ENCODE results near the gene GAS2L1.
A peak's percentile ranks its signal among the peaks of the same experiment; 100 is the strongest.

Gene GAS2L1

GRCh38 chr22:29275819-29276565, 30.5 kb upstream of the GAS2L1 start:
- DNase-seq = no peak

- no peak for DNase-seq
Measured at GRCh38 chr22:29277927-29278326, 28.5 kb upstream of the GAS2L1 start.

GRCh38 chr22:29284196-29284595, 22.3 kb upstream of the GAS2L1 start:
- DNase-seq = no peak

GRCh38 chr22:29288837-29289236, 17.6 kb upstream of the GAS2L1 start:
- no peak for DNase-seq

DNA sequence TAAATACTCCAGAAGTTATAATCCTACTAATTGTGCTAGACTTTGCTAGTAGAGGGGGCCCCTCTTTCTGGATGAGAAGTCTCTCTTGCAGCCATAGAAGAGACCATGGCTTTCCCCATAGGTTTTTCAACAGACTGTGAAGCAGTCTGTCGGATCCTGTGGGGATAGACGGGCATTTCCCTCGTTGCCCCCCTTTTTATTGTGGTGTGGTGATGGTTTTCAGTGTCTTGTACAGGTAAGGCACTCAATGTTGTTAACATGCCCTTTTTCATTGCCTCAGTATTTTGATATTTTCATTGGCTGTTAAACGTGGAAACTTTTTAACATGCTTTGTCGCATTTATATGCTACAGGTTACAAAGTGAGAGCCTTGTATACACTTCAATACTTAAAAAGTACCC, 16.4 kb upstream of the GAS2L1 start:
- no peak for DNase-seq

GRCh38 chr22:29291215-29291614, 15.2 kb upstream of the GAS2L1 start:
- DNase-seq = no peak

GRCh38 chr22:29292379-29292778, 14.1 kb upstream of the GAS2L1 start:
- DNase-seq = no peak

DNA sequence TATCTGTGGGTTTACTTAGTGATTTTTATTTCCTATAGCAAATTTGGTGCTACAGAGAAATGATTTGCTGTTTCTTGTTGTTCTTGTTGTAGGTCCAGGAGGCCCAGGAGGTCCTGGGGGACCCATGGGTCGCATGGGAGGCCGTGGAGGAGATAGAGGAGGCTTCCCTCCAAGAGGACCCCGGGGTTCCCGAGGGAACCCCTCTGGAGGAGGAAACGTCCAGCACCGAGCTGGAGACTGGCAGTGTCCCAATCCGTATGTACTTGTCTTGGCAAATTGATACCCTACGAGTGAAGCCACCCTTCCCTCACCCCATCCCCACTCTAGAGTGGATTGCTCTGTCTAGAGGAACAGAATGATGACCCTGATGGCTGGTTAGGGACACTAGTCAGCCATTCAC, 7.8 kb upstream of the GAS2L1 start:
- no peak for DNase-seq

DNA sequence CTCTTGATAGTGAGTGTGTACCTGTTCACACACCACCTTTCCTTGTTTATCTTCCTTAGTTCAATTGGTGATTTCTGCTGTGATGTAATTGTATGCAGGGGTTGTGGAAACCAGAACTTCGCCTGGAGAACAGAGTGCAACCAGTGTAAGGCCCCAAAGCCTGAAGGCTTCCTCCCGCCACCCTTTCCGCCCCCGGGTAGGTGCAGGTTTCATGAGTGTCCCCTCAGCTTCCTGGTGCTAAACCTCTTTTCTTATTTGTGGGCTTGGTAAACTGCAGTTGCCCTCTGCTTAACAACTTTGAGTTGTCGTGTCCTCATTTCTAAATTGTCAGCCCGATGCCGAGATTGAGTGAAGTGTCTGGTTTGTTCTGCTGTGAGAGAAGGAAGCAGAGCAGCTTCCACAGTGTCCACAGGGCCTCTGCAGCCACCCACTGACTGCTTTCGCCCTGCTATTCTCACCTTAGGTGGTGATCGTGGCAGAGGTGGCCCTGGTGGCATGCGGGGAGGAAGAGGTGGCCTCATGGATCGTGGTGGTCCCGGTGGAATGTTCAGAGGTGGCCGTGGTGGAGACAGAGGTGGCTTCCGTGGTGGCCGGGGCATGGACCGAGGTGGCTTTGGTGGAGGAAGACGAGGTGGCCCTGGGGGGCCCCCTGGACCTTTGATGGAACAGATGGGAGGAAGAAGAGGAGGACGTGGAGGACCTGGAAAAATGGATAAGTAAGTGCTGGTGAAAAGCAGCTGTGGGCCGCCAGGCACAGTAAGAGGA, 7.1 kb upstream of the GAS2L1 start:
- DNase-seq = no peak

DNA sequence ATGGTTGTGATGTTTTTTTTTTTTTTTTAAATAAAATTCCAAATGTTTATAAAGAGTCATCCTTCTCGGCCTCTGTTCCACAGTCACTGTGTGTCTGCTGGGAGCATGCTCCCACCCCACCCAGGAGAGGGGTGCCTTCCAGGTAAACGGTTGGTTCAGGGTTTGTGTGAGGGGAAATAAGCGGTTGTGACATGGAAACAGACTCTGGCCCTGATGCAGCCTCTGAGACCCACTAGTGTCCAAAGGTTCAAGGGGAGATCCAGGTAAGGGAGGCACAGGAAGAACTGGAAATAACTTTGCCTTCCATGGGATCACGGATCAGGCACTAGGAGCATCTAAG, 6.0 kb upstream of the GAS2L1 start:
- DNase-seq = no peak

DNA sequence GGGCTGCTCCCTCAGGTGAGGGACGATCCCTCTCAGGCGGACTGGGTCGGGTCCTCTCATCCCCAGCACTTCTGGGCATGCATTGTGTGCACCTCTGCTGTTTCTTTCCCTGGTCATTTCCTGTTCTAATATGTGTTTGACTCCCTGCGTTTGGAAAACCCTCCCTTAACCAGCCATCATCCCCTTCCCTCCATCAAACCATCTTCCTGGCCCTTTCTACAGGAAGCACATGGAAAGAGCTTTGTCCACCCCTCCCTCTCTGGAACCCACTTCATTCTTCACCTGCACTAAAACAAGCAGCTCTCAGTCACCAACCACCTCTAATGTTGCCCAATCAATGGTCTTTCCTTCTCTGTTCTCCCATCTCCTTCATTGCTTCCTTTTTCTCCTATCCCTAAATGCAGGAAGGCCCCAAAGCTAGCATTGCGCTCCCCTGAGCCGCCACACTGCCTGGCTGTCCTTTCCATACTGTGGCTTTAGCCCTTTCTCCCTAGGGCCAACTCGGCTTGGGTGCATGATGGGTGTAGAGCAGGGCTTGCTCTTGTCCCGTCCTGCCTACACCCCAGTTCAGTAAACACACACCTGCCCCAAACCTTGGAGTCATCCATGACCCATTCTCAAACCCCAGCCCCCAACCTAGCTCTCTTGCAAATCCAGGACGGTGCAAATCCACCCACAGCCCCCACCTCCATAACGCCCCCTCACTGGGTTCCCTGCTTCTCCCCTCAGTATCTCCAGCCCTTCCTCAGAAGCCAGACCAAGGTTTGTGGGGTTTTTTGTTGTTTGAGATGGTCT, 5.4 kb upstream of the GAS2L1 start:
- no peak for DNase-seq

GRCh38 chr22:29301716-29302401, 4.6 kb upstream of the GAS2L1 start:
- DNase-seq = no peak

- DNase-seq = no peak
Measured at GRCh38 chr22:29302402-29302680, 4.1 kb upstream of the GAS2L1 start.

DNA sequence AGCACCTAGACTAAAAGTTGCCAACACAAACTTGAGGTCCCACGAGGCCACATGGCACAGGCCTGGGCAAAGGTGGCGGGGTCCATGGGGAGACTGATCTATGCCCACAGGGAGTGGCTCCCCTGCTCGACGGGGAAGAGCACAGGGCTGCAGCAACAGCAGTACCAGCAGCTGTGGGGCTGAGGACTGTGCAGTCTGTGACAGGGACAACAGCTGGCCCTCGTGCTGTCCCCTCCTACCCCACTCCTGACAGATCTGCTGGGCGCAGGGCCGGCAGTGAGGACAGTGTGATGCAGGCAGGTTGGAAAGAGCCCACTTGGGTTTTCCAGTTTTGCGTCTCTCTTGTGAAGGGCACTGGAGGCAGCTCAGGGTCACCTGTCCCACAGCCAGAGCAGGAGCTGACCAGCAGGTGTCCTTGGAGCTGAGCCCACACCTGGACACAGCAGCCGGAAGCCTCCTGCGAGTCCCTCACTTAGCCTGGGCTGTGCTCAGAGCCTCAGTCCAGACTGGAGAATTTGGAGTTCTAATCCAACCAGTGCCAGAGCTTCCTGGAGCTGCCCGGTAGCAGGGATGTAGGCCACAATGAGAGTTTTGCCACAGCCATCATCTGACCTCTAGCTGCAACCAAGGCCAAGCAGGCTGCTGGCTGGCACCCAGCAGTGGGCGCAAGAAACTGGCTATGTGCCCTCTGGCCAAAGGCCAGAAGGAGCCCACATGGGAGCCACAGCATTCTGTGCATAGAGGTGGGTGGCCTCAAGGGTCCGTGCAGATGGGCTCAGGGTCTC, 3.6 kb upstream of the GAS2L1 start:
- no peak for DNase-seq

DNA sequence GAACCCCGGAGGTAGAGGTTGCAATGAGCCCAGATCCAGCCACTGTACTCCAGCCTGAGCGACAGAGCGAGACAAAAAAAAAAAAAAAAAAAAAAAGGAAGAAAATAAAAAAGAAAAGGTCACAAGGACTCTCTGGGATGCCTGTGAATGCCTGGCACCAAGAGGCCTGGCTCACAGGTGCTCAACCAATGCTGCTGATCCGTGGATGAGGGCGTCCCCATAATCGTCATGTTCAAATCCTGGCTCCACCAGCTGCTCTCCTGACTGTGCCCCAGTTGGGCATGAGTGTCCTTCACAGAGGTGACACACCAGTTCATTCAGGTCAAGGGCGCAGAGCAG, 645 bp upstream of the GAS2L1 start:
- no peak for DNase-seq

- peak; percentile 68 to 81 for DNase-seq
Measured at GRCh38 chr22:29306835-29307595, 565 bp downstream of the GAS2L1 start.

DNA sequence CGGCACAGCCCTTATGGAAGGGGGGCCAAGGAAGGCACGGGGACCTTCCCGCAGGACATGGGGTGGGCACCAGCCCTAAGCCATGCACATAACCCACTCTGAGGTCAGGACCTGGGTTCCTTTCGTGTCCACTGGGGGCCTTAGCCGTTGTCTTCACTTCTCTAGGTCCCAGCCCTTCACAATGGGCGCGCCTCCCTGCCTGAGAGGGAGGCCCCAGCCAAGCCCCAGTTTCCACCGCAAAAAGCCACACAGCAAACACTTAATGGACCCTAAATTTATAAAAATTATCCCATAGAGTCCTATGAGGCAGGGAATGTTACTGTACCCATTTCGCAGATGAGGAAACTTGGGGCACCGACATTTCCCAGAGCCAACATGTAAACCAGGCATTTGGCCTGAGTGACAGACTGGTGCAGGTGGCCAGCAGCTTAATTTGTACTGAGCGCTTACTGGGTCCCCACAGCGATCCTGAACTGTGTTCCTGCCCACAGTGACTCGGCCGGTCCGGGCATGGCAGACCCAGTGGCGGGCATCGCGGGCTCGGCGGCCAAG, 1.2 kb downstream of the GAS2L1 start:
- DNase-seq = no peak

DNA sequence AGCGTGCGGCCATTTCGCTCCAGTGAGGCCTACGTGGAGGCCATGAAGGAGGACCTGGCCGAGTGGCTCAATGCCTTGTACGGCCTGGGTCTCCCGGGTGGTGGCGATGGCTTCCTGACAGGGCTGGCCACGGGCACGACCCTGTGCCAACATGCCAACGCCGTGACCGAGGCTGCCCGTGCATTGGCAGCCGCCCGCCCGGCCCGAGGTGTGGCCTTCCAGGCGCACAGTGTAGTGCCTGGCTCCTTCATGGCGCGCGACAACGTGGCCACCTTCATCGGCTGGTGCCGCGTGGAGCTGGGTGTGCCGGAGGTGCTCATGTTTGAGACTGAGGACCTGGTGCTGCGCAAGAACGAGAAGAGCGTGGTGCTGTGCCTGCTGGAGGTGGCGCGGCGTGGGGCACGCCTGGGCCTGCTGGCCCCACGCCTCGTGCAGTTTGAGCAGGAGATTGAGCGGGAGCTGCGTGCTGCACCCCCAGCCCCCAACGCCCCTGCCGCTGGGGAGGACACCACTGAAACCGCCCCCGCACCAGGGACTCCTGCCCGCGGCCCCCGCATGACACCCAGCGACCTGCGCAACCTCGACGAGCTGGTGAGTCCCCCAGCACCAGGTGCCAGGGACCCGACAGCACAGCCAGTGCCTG, 1.8 kb downstream of the GAS2L1 start:
- DNase-seq = no peak

- DNase-seq = no peak
Measured at GRCh38 chr22:29308791-29309262, 2.4 kb downstream of the GAS2L1 start.

DNA sequence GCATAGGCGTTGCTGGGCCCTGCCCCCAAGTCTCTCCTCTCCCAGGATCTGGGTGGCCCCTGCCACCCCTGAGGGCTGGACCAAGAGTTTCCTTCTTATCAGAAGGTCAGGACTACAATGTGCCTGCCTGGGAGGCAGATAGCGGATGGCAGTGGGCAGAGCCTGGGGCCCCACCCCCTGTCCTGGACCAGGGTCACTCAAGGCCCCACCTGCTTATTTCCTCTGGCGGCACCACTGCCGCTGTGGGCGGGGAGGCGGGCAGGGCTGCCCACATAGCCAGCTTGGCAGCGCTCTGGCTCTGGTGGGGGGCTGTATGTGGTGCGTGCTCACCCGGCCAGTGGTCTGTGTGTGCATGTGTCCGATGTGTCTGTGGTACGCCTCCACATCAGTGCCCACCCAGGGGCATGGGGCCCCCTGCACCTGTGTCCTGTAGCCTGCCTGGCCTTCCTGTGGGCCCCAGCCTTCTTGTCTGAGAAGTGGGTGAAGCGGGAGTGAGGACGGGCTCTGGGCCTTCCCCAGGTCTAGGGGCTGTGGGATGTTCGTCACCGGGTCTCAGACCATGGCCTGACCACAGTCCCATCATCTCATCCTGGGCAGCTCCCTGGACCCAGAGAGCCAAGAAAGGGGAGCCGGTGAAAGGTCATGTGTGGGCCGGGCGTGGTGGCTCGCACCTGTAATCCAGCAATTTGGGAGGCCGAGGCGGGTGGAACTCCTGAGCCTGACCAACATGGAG, 3.0 kb downstream of the GAS2L1 start:
- DNase-seq = no peak
